Measurements from ENCODE around the gene ZMYND10.

The ZMYND10 gene

GRCh38 chr3:50345586-50346234 is at the start of gene ZMYND10:
TSS of gene ZMYND10 (minus strand) at chr3:50345732. CDS start at chr3:50345579, 153 bp downstream.
- DNase-seq: peak; percentile 33 to 87 (median 71)
- intact Hi-C loops (cut with DNase I): loop anchor here (5.0 kb wide), 1 partner anchor 197 kb away; no protein-coding TSS in a partner anchor

GRCh38 chr3:50393061-50393460 is 47.5 kb upstream of the ZMYND10 start:
- intact Hi-C loops (cut with DNase I): no loop called here
- peak in 2 of 42 donors; percentile 13 to 53 for DNase-seq

- intact Hi-C loops (cut with DNase I): no loop called here
- DNase-seq: peak in 24 of 42 donors; percentile 10 to 52 (median 28)
These were observed 46.7 kb upstream of the ZMYND10 start for GRCh38 chr3:50392101-50392715.

GRCh38 chr3:50390508-50391224 is 45.1 kb upstream of the ZMYND10 start:
- peak in 39 of 42 donors; percentile 12 to 73 (median 48) for DNase-seq
- intact Hi-C loops (cut with DNase I): no loop called here

GRCh38 chr3:50389414-50389767 is 43.9 kb upstream of the ZMYND10 start:
- DNase-seq: no peak

GRCh38 chr3:50388720-50389413 is 43.3 kb upstream of the ZMYND10 start:
- no peak for DNase-seq
- intact Hi-C loops (cut with DNase I): no loop called here

More at GRCh38 chr3:50389414-50389767, 43.9 kb upstream of the ZMYND10 start:
- intact Hi-C loops (cut with DNase I): no loop called here

- peak in 19 of 42 donors; percentile 16 to 56 (median 28) for DNase-seq
- intact Hi-C loops (cut with DNase I): no loop called here
These were observed 42.6 kb upstream of the ZMYND10 start for GRCh38 chr3:50388016-50388719.

- DNase-seq: no peak
- intact Hi-C loops (cut with DNase I): no loop called here
These were observed 40.2 kb upstream of the ZMYND10 start for GRCh38 chr3:50385754-50386153.

GRCh38 chr3:50383750-50384149 is 38.2 kb upstream of the ZMYND10 start:
- no peak for DNase-seq
- intact Hi-C loops (cut with DNase I): no loop called here

GRCh38 chr3:50382722-50383121 is 37.2 kb upstream of the ZMYND10 start:
- no peak for DNase-seq
- intact Hi-C loops (cut with DNase I): no loop called here

- intact Hi-C loops (cut with DNase I): no loop called here
- DNase-seq: no peak
These were observed 35.9 kb upstream of the ZMYND10 start for GRCh38 chr3:50381383-50381782.

- intact Hi-C loops (cut with DNase I): no loop called here
- DNase-seq: no peak
These were observed 35.0 kb upstream of the ZMYND10 start for GRCh38 chr3:50380405-50381085.

GRCh38 chr3:50378757-50379156 is 33.2 kb upstream of the ZMYND10 start:
- intact Hi-C loops (cut with DNase I): no loop called here
- DNase-seq: no peak

- DNase-seq: no peak
- intact Hi-C loops (cut with DNase I): no loop called here
These were observed 32.5 kb upstream of the ZMYND10 start for GRCh38 chr3:50378024-50378423.

- intact Hi-C loops (cut with DNase I): no loop called here
- DNase-seq: no peak
These were observed 29.9 kb upstream of the ZMYND10 start for GRCh38 chr3:50375258-50375931.

GRCh38 chr3:50374363-50375257 is 29.1 kb upstream of the ZMYND10 start:
- intact Hi-C loops (cut with DNase I): no loop called here
- no peak for DNase-seq
